Activated CD4-positive, CD25-positive, alpha-beta regulatory T cell treated with anti-CD3 and anti-CD28 coated beads, Interleukin-2, amount 50 U/mL, for 24 hours (primary cell): Measurements from ENCODE around the gene CLDN19.
"Not testable (repeated sequence)": the region's sequence is repeated elsewhere in the genome, so short reads cannot be mapped to it uniquely, and the experiment has no call there.

Source experiments
- ATAC-seq, 2 donors: fragments of 150-1000 bp; cut with Tn5 transposase; one replicate each; pipeline ENCODE4 v1.10.0; 2021; ENCODE audit warnings: mild to moderate bottlenecking in 1 of 2, moderate library complexity in 1 of 2

The CLDN19 gene

DNA sequence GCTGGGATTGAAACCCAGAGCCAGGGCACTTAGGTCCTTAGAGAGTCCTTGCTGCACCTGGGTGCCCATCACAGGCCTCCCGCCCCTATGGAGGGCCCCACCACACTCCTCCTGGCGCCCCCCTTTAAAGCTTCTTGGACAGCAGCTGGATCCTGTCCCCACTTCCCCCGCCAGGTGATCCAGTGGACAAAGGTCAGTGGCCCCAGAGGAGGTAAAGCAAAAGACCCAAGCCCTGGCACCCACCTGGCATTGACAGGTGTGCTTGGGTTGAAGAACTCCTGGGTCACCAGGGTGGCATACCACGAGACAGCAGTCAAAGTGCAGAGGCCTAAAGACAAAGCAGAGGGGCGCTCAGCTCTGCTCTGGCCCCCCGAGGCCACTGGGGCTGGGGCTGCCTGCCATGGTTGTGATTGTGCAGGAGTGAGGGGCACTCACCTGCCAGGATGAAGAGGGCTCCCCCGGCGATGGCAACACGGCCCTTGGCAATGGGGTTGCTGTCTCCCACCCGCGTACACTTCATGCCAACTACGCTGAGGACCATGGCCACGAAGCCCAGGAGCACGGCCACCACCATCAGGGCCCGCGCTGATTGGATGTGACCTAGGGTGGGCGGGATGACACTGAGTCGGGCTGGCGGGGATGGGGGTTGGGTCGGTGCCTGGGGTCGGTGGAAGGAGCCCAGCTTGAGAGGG lies 1.9 kb downstream of the CLDN19 start:
- ATAC-seq, result no peak

DNA sequence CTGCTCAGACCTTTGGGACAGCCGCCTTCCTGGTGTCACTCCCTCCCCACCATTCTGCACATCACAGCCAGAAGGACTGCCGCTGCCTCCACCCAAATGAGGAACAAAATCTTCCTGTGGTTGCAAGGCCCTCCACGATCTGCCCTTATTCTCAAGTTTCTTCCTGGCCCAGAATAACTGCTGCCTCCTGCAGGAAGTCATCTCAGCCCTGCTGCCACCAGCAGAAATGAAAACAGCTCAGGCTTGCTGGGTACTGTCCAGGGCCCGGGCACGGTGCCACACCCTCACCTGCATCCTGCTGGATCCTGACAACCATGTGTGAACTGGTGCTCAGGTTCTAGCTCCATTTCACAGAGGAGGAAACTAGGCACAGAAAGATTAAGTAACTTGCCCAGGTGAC lies 2.8 kb downstream of the CLDN19 start:
- ATAC-seq, result no peak

DNA sequence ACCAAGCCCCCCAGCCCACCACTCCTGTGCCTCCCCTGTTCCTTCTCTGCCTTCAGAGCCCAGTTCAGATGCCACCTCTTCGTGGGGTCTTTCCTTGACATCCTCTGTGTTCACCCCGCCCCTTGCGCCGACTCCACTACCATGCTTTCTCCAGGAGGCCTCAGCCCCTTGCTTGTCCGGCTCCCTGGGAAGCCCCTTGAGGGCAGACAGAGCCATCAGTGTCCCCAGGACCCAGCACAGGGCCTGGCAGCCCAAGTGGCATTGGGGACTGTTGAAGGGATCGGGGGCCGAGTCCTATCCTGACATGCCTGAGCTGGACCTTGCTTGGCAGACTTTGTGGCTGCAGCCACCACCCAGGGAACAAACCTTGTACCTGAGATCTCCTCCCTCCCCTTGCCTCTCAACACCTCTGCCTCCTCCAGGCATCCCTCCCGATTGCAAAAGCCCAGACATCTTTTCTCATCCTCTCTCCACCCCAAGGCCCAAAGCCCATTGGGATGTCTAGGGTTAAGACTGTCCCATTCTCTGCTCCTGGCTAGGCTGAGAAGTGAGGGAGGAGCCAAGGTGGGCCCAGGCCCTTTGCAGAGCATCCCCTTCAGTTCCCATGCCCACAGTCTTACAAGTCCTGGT lies 3.4 kb downstream of the CLDN19 start:
- peak in 1 of 2 donors; percentile 7 for ATAC-seq

DNA sequence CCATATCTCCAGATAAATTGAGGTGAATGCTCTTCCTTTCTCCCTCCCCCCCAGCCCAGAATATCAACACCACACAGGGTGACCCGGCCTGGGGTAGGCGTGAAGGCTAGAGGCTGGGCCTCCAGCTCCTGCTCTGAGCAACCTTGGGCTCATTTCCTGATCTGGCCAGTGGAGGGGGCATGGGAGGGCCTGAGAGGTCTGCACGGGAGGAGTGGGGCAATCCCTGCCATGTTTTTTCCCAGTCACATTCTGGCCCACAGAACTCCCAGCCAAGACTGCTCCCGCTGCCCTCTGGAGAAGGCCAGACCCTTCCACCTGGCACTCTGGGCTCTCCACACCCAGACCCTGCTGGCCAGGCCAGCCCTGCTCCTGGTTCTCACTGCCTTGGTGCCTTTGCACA lies 3.9 kb downstream of the CLDN19 start:
- ATAC-seq, result no peak

- no peak for ATAC-seq
These were observed 4.4 kb downstream of the CLDN19 start for GRCh38 chr1:42735477-42736105.

DNA sequence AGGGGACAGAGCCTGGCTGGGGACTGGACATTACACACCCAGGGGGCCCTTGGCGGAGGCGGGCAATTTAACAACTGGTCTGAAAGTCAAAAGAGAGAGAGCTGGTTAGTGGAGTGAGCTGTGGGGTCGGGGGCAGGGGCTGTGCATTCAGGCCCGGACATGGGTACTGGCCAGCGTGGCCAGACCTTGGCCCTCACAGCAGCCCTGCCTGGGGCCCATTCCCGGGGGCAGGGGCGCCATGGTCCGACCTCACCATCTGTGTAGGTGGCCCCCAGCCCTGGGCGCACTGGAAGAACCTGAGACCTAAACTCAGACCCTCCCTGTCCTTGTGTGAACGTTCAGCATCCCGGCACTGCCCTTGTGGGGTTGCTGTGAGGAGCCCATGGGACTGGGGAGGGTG lies 5.0 kb downstream of the CLDN19 start:
- no peak for ATAC-seq

DNA sequence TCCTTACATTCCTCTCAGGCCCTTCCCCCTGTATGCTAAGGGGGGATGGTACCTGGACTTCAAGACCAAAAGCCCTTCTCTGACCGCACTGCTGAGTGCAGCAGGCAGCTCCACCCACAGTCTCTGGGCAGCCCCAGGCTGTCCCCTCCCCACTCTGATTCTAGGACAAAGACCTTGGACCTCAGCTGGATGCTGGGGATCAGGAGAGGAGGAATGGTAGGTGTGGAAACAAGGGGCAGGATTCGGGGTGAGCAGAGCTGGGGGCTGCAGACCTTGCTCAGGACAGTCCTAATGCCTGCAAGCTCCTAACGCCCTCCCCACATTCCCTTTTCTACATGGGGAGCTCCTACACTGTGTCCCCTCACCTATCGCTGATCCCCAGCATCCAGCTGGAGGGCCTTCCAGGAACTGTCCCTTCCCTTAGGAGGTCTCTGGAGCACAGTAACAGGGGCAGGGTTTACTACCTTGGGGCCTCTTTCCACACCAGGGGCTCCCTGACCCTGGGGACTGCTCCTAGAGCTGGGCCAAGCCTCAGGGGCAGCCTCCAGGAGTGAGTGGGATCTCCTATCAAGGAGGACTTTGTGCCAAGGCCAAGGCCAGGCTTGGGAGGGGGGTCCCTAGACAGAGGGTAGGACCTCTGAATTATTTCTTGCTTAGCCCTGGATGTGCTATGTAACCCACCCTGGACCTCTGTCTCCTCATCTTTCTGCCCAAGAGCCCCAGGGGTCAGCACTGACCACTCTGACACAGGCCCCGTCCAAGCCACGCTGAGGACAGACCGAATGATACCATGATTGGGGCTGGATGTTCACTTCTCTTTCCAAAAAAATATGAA lies 5.6 kb downstream of the CLDN19 start:
- ATAC-seq, result no peak

DNA sequence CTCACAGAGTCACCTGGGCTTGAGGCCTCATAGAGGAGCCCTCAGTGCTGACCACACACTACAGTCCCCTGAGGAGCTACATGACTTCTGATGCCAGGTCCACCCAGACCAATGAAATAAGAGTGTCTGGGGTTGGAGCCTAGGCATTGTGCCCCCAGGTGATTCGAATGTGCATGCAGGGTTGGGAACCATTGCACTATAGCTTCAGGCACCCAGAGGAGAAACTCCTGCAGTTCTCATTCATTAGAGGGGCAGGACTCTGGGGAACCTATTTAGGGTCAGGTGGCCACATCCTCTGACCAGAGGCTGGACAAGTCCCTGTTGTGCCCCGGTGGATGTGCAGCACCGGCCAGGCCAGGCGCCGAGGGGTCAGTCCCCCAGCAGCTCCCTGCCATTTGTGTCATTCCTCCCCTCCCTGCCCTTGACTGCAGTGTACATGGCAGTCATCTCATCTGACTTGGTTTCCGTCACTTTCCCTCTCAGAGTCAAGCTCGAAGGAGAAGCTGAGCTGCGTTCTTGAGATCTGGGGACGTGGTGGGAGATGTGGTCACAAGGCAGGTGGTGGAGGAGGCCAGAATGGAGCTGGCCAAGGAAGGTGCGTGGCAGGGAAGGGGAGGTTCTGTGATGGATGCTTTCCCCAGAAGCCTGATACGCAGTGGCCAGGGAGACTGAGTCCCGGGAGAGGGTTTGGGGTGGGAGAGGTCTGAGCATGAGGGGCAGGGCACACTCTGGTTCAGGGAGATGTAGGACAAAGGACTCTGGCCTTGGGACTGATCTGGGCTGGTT lies 6.4 kb downstream of the CLDN19 start:
- ATAC-seq, result no peak

DNA sequence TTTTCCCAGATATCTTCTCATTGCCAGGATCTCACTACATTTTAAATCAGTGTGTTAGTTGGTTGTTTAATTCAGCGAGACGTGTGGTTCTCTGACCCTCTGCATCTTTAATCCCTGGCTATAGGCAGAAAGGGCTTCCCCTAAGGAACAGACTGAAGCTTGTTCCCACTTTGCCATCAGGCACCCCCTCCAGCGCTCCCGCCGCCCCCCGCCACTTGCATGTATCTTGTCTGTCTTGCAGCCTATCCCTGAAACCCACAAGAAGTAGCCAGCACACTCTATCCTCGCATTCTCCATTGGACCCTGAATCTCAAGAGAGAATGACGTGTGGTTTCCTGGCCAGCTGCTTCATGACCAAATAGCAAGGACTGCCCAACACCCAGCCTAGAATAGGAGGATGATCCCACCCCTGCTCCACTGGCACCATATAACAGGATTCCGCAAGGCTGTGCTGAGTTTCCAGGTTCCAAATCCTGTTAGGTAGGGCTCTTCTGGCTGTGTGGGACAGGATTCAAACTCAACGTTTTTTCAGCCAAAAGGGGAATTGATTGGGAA lies 7.8 kb downstream of the CLDN19 start:
- no peak for ATAC-seq

DNA sequence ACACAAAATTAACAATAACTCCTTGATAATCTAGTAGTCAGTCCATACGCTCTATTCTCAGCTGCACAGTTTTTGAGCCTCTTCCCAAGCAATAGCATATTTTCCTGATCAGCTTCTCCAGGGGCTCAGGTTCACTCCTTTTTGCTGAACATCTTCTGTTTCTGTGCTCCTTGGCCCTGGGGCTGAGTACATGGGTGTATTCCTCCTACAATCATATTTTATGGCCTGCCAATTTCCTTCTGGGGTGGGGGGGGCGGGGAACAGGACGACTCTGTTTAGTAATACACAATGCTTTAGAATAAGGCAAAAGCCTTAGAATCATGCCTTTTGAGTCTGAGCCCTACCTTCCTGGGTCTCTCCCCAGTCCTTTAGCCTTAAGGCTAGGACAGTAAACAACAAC lies 8.5 kb downstream of the CLDN19 start:
- ATAC-seq, result no peak

- peak; percentile 70 to 76 for ATAC-seq
These were observed 9.0 kb downstream of the CLDN19 start for GRCh38 chr1:42730988-42731387.

GRCh38 chr1:42730002-42730401 lies 10.0 kb downstream of the CLDN19 start:
- no peak for ATAC-seq

- ATAC-seq, result not testable (repeated sequence)
These were observed 14.2 kb downstream of the CLDN19 start for GRCh38 chr1:42725820-42726219.

GRCh38 chr1:42723511-42723910 lies 16.5 kb downstream of the CLDN19 start:
- ATAC-seq, result no peak

GRCh38 chr1:42722403-42722802 lies 17.6 kb downstream of the CLDN19 start:
- ATAC-seq, result not testable (repeated sequence)

DNA sequence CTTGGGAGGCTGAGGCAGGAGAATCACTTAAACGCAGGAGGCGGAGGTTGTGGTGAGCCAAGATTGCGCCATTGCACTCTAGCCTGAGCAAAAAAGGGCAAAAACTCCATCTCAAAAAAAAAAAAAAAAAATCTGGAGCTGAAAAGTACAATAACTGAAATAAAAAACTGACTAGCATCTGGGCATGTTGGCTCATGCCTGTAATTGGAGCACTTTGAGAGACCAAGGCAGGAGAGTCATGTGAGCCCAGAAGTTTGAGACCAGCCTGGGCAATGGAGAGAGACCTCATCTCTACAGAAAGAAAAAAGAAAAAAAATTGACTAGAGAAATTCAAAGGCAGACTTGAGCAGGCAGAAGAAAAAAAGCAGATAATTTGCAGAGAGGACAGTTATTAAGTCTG lies 18.1 kb downstream of the CLDN19 start:
- no peak for ATAC-seq

DNA sequence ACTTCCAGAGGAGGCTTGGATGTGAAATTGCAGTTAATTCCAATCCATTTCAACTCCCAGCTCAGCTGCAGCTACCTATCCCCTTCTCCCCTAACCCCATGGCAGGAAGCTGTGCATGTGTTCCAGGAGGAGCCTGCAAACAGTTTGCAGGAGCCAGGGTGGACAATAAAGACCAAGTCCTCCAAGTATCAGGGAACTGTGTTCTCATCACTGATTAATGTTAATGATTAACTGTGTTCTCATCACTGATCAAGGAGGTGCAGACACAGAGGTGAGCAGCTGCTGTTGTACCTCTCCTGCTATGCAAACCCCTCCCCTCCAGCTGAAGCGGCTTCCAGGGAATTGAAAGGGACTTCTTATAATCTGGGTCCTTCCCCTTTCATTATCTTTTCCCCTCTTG lies 19.2 kb downstream of the CLDN19 start:
- no peak for ATAC-seq

- not testable (repeated sequence) for ATAC-seq
These were observed 25.6 kb downstream of the CLDN19 start for GRCh38 chr1:42714441-42714840.

GRCh38 chr1:42713293-42713692 lies 26.7 kb downstream of the CLDN19 start:
- ATAC-seq, result no peak

DNA sequence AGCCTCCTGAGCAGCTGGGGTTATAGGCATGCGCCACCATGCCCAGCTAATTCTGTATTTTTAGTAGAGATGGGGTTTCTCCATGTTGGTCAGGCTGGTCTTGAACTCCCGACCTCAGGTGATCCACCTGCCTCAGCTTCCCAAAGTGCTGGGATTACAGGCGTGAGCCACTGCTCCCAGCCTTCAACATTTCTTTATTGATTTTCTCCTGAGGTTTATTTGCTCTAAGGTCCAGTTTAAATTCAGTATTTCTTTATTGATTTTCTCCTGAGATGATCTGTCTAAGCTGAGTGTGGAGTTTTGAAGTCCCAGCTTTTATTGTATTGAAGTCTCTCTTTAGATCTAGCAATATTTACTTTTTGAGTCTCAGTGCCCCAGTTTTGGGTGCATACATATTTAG lies 27.2 kb downstream of the CLDN19 start:
- ATAC-seq, result not testable (repeated sequence)

DNA sequence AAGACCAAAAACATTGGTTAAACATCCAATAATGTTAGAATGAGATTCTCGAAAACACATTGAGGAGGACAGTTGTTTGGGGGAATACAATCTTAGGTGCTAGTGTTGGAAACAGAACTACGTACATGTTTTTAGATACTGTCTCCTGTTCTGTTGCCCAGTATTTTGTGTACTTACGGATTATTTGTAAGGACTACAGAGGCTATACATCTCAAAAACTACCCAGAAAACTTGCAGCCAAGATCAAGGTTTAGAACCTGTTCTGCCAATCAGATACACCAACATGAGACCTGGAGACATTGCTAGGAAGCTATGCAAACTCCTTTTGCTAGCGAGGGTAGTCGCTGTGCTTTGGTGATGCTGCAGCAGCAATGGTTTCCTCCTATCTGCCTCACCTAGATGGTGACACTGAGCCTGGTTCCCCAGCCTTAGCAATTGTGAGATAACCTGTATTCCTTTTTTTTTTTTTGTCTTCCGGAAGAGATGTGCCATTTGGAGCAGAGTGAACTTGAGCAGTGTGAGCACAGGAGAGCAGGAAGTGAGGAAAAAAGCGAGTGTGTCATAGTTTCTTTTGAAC lies 36.1 kb downstream of the CLDN19 start:
- ATAC-seq, result no peak

GRCh38 chr1:42700006-42700405 lies 40.0 kb downstream of the CLDN19 start:
- no peak for ATAC-seq
